ENCODE data around the gene ITSN2.

DNA sequence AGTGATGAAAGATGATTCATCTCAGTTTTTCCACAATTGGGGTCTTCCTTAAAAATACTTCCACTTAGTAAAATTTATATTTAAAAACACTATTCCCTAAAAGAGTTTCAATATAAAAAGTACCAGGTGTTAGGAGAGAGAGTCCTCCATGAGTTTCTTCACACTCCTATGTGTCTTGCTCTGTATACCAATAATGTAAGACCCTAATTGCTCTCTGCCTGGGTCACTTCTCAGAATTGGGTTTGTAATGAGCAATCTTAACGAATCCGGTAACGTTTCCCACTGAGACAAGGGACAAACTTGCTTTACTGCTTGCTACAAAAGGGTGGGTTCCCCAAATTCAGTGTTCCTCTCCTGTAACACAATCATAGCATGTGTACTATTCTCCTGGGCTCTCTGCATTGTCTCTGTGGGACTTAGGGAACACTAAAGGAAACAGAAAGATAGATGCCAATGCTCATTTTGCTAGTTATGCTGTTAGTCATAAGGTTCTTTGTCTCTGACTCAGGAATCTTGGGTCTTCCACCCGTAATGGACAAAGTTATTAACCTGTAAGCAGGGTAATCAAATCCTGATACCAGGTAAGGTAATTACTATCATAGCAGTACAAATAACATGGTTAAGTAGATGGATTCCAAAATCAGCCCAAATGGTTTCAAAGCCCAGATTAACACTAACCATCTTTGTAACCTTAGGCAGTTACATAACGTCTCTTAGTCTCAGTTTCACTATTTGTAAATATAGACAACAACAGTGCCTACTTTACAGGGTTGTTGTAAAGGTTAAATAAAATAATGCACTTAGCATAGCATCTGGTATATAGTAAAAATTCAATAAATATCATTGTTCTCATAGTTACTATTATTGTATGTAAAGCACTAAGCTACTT lies 46.3 kb downstream of the ITSN2 start:
- TF ChIP-seq, protein P1, sequence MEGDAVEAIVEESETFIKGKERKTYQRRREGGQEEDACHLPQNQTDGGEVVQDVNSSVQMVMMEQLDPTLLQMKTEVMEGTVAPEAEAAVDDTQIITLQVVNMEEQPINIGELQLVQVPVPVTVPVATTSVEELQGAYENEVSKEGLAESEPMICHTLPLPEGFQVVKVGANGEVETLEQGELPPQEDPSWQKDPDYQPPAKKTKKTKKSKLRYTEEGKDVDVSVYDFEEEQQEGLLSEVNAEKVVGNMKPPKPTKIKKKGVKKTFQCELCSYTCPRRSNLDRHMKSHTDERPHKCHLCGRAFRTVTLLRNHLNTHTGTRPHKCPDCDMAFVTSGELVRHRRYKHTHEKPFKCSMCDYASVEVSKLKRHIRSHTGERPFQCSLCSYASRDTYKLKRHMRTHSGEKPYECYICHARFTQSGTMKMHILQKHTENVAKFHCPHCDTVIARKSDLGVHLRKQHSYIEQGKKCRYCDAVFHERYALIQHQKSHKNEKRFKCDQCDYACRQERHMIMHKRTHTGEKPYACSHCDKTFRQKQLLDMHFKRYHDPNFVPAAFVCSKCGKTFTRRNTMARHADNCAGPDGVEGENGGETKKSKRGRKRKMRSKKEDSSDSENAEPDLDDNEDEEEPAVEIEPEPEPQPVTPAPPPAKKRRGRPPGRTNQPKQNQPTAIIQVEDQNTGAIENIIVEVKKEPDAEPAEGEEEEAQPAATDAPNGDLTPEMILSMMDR (IDR thresholded peaks at IDR 0.05; ENCODE audit: poor library complexity, severe bottlenecking) = no peak
- TF ChIP-seq SMC3 (conservative IDR thresholded peaks at IDR 0.05; ENCODE audit: poor library complexity) (no peak), RAD21 (conservative IDR thresholded peaks at IDR 0.05) (no peak), EP300 (conservative IDR thresholded peaks at IDR 0.05; ENCODE audit: poor library complexity, severe bottlenecking) (no peak), MXI1 (conservative IDR thresholded peaks at IDR 0.05; ENCODE audit: poor library complexity, severe bottlenecking) (no peak), EZH2 (IDR thresholded peaks at IDR 0.05; ENCODE audit: borderline replicate concordance, insufficient read depth, low read length, poor library complexity, severe bottlenecking) (no peak)
